NCI-H1436 treated with DMSO at 0.1 percent for 48 hours (cell line): ENCODE data around the gene DNMT3L.
"Not testable (repeated sequence)": the region's sequence is repeated elsewhere in the genome, so short reads cannot be mapped to it uniquely, and the experiment has no call there.

ENCODE experiments used
- DNase-seq: peaks from one replicate; lab custom pipeline; 2025; lab: John Stamatoyannopoulos, UW

The DNMT3L gene

DNA sequence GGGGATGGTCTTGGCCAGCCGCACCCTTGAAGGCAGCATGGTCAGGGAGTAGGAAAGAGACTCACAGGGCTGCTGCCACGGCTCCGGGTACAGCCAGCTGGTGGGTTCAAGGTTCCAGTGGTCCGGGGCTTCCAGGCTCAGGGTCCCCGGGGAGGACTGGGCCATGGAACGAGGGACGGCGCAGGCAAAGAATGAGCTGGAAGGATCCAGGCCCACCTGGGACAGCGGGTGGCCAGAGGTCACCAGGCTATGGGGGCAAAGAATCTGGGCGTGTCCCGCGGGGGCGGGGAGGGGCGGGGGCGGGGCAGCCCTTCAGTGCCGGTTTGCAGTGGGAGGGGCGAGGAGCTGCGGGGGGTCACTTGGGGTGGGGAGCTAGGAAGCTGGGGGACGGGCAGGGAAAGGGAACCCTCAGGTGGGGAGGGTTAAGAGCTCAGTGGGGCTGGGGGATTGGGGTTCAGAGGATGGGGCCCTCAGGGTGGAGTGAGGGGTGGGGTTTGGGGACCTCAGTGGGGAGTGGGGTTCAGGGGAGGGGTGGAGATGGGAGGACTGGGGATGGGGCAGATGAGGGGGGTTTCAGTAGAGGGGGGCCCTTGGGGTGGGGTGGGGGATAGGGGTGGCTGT lies at the start of gene DNMT3L:
Gene DNMT3L (minus strand): TSS at position 223 of the 621 bp plus-strand sequence. CDS start 638 bp downstream, outside the sequence.
- no peak for DNase-seq

DNA sequence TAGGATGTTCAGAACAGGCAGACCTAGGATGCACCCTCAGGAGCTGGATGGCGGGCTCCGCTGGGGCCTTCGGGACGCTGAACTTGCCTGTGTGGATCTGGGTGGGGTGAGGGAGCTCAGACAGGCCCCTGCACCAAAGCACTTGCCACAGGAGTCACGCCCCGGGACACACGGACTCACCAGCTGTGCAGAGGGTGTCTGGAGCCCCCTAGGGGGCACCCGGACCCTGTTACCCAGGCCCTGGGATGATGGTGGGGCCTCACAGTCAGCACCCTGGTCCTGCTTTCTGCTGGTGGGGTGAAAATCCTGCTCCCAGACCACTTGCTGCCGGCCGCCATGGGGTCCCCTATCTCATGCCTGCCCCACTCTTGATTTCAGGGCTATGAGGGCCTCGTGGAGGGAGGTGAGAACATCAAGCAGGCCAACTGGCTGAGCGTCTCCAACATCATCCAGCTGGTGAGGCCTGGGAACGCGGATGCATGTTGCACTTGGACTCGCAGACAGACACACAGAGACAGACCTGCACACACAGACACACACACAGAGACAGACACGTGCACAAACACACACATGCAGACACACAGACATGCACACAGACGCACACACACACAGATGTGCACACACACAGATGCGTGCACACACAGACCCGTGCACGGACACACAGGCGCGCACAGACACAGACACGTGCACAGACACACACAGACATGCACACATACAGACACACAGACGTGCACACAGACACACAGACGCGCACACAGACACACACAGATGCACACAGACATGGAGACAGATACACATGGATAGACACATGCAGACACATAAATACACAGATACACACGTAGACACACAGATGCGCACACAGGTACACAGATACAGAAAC lies 49.2 kb upstream of the DNMT3L start:
- no peak for DNase-seq

DNA sequence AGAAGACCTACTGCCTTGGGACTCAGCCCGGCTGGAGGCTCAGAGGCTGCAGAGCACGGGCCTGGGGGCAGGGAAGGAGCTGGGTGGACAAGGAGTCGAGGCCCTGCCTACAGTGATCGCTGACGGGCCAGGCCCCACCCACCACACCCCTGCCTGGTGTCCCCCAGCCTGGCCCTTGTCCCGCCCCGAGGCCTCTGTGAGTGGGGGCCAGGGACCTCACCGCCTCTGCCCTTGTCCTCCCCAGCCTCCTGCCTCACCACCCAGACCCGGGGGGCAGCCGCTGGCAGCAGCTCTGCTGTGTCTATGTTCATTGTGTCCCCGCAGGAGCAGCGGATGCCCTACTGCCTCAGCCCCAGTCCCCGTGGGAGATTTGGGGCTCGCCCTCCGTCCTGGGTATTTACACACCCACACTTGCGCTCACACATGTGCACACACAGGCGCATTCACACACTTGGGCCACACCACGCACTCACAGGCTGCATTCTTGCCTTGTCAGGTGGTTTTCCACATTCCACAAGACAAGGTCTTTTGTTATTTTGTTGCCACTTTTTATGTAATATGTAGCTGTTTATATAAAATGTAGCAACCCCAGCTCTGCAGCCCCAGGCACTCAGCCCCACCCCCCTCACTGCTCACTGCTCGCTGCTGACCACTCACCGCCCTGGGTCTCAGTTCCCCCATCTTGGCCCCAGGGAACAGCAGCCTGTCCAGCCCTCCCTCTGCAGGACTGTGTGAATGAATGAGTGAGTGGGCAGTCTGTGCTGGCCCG lies 45.4 kb upstream of the DNMT3L start:
- no peak for DNase-seq

DNA sequence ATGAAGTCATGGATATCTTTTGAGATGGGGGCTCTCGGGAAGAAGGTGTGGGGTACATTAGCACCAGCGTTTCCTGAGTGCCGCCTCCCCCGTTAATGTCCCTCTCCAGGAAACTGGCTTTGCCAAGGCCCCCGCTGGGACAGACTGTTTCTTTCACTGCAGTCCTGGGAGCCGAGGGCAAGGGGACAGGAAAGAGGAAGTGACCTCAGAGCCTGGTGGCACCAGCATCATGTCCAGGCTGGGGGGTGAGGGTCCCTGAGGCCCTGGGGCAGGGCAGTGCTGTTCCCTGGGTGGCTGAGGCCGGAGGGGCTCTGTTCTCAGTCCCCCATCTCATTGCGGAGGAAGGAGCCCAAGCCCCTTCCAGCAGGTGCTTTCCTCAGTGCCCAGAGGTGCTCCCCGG lies 44.0 kb upstream of the DNMT3L start:
- DNase-seq, result no peak

DNA sequence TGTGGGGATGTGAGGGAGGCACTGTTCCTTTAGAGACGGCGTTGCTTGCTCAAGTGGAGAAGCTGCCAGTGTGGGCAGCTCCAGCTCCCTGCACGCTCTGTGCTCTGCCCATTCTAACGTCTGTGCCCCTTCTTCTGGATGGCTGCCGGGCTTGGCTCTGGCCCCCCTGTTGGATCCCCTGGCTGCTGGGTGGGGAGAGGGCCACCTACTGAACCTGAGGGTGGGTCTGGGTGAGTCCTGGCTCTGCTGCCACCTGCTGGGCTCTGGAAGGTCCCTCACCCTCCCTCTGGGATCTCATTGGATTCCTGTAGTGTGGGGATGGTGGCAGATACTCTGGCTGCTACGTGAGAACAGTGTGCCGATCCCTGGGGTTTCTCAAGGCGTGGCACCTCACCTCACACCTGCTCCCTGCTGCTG lies 43.2 kb upstream of the DNMT3L start:
- DNase-seq, result no peak

DNA sequence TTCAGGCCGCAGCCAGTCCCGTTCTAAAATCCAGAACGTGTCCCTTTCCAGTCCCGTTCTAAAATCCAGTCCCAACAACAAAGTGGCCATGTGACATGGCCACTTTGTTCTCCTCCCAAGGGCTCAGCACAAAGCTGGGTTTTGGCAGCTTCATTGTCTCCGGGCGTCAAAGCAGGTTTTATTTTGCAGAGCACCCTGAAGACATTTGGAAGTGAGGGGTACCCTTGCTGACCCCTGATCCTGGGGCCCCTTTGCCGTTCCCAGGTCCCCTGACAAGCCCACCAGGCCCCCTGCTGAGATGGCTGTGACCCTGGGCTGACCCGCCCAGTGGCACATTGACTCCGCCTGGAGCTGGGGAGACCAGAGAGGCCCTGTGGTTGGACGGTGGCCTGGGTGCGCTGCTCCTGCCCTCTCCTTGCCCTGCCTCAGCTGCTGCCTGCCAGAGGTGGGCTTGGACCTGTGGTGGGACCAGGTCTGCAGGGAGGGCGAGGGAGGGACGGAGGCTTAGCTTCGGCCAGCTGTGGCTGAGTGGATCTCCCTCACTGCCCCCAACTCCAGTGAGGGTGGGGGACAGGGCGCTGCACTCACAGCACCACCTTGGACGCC lies 42.4 kb upstream of the DNMT3L start:
- no peak for DNase-seq

DNA sequence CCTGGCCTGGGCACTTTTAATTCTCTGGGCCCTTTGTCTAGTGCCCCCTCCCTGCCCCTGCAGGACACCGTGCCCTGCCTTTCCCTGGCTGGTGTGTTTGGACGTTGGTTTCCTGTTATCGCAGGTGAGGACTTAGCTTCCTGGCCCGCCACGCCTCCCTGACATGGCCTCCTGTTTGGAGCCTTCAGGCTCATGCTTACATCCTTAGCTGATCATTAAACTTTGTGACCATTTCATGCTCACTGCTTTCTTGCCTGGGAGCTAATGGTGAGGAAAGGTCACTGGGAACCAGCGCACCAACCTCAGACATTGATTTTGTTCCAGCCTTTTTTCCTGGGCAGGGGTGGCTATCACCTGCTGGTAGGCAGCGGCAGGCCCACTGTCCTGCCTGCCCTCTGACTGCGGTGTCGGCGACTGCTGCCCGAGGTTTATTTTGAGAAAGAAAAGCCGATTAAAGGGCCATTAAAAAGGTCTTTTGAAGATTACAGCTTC lies 41.8 kb upstream of the DNMT3L start:
- no peak for DNase-seq

DNA sequence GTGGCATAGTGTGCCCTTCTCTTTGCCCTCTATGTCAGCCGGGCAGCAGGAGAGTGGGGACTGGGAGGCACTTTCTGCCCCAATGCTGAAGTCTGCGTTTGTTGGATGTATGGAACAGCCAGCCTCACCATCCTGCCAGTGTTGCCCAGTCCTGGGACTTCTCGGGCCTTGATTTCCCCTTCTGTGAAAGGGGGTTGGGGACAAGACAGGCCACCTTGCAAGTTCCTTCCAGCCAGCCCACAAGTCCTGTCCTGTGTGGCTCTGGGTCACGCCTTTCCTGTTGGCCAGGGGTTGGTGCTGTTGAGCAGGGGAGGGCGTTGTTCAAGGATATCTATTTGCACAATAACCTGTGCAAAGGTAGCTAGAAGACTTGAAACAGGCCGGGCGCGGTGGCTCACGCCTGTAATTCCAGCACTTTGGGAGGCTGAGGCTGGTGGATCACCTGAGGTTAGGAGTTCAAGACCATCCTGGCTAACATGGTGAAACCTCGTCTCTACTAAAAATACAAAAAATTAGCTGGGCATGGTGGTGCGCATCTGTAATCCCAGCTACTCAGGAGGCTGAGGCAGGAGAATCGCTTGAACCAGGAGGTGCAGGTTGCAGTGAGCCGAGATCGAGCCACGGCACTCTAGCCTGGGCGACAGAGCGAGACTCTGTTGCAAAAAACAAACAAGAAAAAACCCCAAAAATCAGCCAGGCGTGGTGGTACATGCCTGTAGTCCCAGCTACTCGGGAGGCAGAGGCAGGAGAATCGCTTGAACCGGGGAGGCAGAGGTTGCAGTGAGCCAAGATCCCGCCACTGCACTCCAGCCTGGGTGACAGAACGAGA lies 41.1 kb upstream of the DNMT3L start:
- not testable (repeated sequence) for DNase-seq

DNA sequence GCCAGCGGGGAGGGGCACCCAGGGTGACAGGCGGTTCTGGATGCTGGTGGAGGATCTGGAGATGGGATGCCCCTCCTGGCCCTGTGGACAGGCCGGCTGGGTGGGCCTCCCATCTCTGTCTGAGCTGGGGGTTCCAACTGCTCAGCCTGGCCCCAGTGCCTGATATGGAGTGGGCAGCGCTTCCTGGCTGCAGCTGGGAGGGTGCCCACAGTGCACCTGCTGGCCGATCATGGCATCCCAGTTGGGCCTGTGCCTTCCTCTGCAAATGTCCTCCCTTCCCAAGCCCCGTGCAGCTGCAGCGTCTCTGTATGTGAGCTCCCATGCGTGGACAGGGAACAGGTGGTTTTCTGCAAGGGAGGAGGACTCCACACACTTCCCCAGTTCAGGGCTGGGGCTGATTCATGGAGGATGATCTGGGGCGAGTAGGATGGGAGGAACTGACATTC lies 40.3 kb upstream of the DNMT3L start:
- no peak for DNase-seq

DNA sequence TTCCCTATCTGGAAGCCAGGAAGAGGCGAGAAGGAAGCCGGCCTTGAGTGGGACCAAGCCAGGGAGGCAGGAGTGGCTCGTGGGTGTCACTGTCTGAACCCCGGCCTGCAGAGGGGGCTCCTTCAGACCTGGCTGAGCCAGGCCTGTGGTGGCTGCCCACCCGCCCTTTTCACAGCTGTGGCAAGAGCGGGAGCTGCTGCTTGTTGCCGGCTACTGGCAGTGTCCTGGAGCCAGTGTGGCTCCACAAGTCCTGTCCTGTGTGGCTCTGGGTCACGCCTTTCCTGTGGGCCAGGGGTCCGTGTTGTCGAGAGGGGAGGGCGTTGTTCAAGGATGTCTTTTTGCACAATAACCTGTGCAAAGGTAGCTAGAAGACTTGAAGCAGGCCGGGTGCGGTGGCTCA lies 39.4 kb upstream of the DNMT3L start:
- no peak for DNase-seq

DNA sequence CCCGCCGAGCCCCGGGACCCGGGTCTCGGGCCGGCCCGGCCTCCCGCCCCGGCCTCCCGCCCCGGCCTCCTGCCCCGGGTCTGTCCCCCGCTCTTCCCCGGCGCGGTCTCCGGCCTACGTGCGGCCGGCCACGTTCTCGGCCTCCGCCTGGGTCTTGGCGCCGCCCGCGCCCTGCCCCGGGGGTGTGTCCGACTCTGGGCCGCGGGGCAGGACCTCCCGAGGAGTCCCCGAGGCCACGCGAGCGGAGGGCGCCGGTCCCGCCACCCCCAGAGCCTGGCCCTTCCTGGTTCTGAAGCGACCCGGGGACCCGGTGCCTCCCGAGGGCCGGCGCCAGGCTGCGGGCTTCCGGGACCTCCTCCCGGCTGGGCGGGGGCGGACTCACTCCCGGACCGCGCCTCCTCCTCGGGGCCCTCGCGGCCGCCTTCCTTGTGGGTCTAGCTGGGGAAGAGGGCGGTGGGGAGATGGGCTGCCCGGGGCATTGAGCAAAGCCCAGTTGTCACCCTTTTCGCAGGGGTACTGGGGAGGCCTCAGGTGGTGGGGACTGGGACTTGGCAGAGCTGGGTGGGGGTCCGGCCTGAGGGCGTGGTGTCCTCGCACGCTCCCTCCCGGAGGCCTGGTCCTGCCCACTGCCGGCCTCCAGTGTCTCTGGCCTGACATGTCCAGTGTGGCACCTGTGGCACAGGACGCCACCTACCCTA lies 38.7 kb upstream of the DNMT3L start:
- DNase-seq, result no peak

DNA sequence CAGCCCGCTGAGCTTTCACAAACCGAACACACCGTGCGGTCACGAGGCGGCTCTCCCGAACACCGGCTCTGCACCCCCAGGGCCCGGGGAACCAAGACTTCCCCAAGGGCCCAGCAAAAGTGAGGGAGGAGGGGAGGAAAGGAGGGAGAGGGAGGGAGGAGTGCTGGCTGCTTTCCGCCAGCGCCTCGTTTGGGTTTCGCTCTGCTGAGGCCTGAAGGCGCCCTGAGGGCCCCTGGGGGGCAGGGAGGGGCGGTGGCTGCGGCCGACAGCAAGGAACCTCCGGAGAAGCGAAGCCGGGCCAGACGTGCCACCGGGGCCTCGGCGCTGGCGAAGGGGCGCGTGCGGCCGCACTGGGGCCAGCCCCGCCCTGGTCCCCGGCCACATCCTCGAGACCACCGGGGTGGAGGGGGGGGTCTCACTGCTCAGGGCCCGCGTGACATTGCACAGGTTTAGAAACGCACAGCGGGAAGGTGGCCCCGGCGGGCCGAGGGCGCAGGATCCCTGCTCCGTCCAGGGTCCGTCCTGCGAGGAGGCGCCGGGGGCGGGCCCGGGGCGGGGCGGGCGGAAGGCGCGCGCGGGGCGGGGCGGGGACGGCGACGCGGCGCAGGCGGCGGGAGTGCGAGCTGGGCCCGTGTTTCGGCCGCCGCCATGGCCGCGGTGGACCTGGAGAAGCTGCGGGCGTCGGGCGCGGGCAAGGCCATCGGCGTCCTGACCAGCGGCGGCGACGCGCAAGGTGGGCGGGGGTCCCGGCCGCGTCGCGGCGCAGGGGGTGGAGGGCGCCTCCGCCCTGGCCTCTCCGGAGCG lies 38.0 kb upstream of the DNMT3L start, which contains the start of gene PFKL:
Gene PFKL (plus strand): TSS at position 596 of the 804 bp plus-strand sequence. CDS start 53 bp downstream, at position 649.
- DNase-seq, result no peak

DNA sequence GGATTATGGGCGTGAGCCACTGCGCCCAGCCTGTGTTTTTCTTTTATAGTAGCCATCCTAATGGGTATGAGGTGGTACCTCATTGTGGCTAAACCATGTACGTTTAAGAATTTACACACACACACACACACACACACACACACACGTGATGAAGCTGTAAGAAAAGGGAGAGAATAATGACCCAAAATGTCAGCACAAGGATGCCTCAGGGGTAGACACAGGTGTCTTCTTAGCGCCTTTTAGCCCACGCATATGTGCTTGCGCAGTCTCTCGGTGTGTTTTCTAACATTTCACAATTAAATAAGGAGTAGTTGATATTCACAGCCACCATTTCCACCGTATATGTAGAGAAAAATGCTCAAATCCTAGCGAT lies 37.4 kb upstream of the DNMT3L start:
- no peak for DNase-seq

DNA sequence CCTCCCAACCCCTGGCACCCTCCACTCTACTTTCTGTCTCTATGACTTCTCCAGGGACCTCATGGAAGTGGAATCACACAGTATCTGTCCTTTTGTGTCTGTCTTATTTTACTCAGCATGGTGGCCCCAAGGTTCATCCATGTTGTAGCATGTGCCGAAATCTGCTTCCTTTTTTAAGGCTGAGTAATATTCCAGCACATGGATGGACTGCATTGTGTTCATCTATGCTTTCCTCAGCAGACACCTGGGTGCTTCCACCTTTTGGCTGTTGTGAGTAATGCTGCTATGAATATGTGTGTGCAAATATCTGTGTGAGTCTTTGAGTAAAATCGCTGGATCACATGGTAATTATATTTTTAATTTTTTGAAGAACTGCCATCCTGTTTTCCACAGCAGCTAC lies 36.6 kb upstream of the DNMT3L start:
- DNase-seq, result no peak

DNA sequence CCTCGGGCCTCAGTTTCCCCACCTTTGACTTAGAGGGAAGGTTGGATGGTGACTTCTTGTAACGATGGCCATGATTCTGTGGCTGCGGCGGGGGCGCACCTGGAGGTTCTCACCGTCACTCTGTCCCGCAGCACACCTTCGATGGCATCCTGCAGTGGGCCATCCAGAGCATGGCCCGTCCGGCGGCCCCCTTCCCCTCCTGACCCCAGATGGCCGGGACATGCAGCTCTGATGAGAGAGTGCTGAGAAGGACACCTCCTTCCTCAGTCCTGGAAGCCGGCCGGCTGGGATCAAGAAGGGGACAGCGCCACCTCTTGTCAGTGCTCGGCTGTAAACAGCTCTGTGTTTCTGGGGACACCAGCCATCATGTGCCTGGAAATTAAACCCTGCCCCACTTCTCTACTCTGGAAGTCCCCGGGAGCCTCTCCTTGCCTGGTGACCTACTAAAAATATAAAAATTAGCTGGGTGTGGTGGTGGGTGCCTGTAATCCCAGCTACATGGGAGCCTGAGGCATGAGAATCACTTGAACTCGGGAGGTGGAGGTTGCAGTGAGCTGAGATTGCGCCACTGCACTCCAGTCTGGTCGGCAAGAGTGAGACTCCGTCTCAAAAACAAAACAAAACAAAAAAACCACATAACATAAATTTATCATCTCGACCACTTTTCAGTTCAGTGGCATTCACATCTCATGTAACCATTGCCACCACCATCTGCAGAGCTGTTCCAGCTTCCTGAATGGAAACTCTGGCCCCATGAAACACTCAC lies 36.0 kb upstream of the DNMT3L start:
- DNase-seq, result no peak

DNA sequence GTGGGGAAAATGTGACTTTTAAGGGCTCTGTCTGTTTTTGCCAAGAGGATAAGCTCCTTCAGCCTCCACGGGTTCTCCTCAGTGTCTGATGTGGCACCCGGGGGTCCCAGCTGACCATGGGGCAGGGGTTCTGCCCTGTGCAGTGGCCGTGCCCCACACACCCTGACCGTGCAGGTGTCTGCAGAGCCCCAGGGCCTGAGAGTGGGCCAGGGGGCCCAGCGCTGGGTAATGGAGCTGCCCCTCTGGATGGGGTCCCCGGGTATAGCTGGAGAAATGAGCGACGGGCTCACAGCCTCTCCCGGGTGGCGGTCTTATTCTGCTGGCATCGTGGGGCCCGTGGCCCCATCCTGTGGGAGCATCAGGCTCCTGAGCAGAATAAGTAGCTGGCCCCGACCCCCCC lies 35.2 kb upstream of the DNMT3L start:
- DNase-seq, result no peak

DNA sequence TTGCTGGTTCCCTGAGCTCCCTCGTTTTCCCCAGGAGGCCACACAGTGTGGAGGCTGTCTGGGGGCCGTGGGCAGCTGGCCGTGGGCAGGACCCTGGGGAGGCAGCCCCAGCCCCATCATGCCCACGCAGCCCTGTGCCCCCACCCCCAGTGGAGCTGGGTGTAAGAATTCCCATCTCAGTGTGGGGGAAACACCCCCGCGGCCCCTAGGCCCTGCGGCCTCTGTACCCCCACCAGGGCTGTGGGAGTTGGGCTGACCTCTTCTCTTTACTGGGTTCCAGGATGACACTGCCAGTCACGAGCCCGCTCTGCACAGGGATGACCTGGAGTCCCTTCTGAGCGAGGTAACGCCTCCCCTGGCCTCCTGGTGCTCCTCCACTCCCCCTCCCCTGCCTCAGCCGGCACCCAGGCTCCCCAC lies 34.4 kb upstream of the DNMT3L start:
- no peak for DNase-seq

DNA sequence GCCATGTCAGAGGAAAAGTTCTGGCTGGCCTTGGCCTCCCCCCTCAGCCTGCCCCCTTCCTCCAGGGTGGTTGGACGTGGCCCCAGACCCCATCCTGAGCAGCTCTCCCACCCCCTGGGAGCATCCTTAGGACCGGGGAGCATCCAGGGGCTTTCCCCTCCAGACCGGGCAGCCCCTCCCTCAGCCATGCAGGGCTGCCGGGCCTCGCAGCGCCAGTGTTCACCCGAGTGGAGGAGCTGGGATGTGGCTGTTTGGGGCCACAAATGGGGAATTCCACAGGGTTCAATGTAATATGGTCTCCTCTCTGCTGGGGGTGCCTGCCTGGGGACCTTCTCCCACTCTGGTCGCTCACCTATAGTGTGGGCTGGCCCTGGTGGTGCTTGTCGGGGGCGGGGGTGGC lies 33.9 kb upstream of the DNMT3L start:
- no peak for DNase-seq

DNA sequence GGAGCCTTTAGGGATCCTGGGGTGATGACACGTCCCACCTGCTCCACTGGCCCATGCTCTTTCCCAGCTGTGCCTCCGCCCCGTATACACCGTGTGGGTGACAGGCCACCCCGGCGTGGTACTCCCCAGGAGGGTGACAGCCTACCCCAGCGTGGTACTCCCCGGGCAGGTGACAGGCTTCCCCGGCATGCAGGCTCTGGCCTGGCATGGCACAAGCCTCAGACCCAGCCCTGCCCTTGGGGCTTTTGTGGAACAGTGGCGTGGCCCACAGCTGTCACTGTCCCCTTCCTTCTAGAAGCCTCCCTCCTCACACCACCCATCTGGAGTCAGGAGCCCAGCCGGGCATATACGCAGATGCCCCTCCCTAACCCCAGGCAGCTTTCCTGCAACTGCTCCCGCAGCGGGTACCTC lies 33.5 kb upstream of the DNMT3L start:
- no peak for DNase-seq
